Karpas-422 (cell line): ENCODE measurements around the gene SLC7A8. TPM values are rescaled to one million over a fixed set of nuclear protein-coding genes. Genes with fewer than 3 reads are reported as not detected.

Source experiments
- DNase-seq: peaks from one replicate; pipeline ENCODE4 v3.0.0-alpha.2; 2015
- H2AFZ ChIP-seq: fragments of 200-600 bp; sonication (generic); 2 replicates; pipeline ENCODE4 v1.6.1; 2014; ENCODE audit warnings: antibody characterized with exemption, low read length, mixed read lengths
- H3K27ac ChIP-seq: fragments of 200-600 bp; sonication (generic); 2 replicates; pipeline ENCODE4 v1.5.1; 2014; ENCODE audit warnings: mild to moderate bottlenecking, low read length, moderate library complexity
- H3K27me3 ChIP-seq: fragments of 200-600 bp; sonication (generic); 2 replicates; pipeline ENCODE4 v1.6.1; 2014; ENCODE audit warnings: low read length, mixed read lengths
- H3K36me3 ChIP-seq: fragments of 200-600 bp; sonication (generic); 2 replicates; pipeline ENCODE4 v1.6.1; 2014; ENCODE audit warnings: low read length, mixed read lengths; ENCODE audit not compliant: insufficient read depth
- H3K4me1 ChIP-seq: fragments of 200-600 bp; sonication (generic); 2 replicates; pipeline ENCODE4 v1.6.1; 2014; ENCODE audit warnings: mild to moderate bottlenecking, low read length, mixed read lengths
- H3K4me2 ChIP-seq: fragments of 200-600 bp; sonication (generic); 2 replicates; pipeline ENCODE4 v1.6.1; 2014; ENCODE audit warnings: low read length, low read depth, mild to moderate bottlenecking; ENCODE audit not compliant: poor library complexity, severe bottlenecking
- H3K4me3 ChIP-seq: fragments of 200-600 bp; sonication (generic); 2 replicates; pipeline ENCODE4 v1.5.1; 2014; ENCODE audit warnings: mild to moderate bottlenecking, antibody characterized with exemption, low read length, mixed read lengths
- H3K79me2 ChIP-seq: fragments of 200-600 bp; sonication (generic); 2 replicates; pipeline ENCODE4 v1.6.1; 2014; ENCODE audit warnings: mild to moderate bottlenecking, low read length, mixed read lengths
- H3K9ac ChIP-seq: fragments of 200-600 bp; sonication (generic); 2 replicates; pipeline ENCODE4 v1.6.0; 2014; ENCODE audit warnings: low read length
- H3K9me2 ChIP-seq: fragments of 200-600 bp; sonication (generic), shearing (Covaris generic); replicated peaks from 2 replicates; pipeline ENCODE4 v1.6.0; 2014; ENCODE audit warnings: mild to moderate bottlenecking, low read length, moderate library complexity; ENCODE audit not compliant: insufficient read depth
- H3K9me3 ChIP-seq: fragments of 300-700, 200-600 bp; sonication (generic); 2 replicates; pipeline ENCODE4 v1.6.1; 2014; ENCODE audit warnings: low read length, mixed read lengths
- H4K20me1 ChIP-seq: fragments of 200-600 bp; sonication (generic); 2 replicates; pipeline ENCODE4 v1.6.1; 2014; ENCODE audit warnings: mild to moderate bottlenecking, antibody characterized with exemption, low read length, low read depth; ENCODE audit not compliant: insufficient read depth
- total RNA-seq: library from RNA; depleted of rRNA; stranded (reverse); fragments of >200 nt; shearing (Covaris generic); gene quantifications from 2 replicates; pipeline ENCODE4 v1.2.3, GENCODE V29; 2014; ENCODE audit warnings: low replicate concordance

The SLC7A8 gene
- total RNA-seq, 1 experiment from 2014 or later: not detected

GRCh38 chr14:23160924-23161522, 22.4 kb downstream of the SLC7A8 start:
- Histone ChIP-seq H3K9ac (no peak overlapping the region), H3K27ac (no peak overlapping the region), H3K4me2 (no peak overlapping the region)

GRCh38 chr14:23159532-23159931, 23.9 kb downstream of the SLC7A8 start:
- no peak overlapping the region for H2AFZ ChIP-seq
- no peaks in the 10 kb centered on the region for H4K20me1 ChIP-seq
- no peaks in the 10 kb centered on the region for H3K27me3 ChIP-seq
- no peaks in the 10 kb centered on the region for H3K9me2 ChIP-seq
- no peak overlapping the region for H3K27ac ChIP-seq
- no peak for DNase-seq
- no peaks in the 10 kb centered on the region for H3K36me3 ChIP-seq
- H3K9me3 ChIP-seq: no peaks in the 10 kb centered on the region
- no peak overlapping the region for H3K4me2 ChIP-seq
- no peaks in the 10 kb centered on the region for H3K79me2 ChIP-seq
- H3K9ac ChIP-seq: no peak overlapping the region
- H3K4me3 ChIP-seq: no peak overlapping the region
- H3K4me1 ChIP-seq: peaks cover 4% of the 10 kb centered on the region; the same call in 1 of the 2 replicates

More at GRCh38 chr14:23160924-23161522, 22.4 kb downstream of the SLC7A8 start:
- no peaks in the 10 kb centered on the region for H3K36me3 ChIP-seq
- no peaks in the 10 kb centered on the region for H3K79me2 ChIP-seq
- H3K4me3 ChIP-seq: no peak overlapping the region
- H3K4me1 ChIP-seq: peaks cover 4% of the 10 kb centered on the region; the same call in 1 of the 2 replicates
- no peaks in the 10 kb centered on the region for H3K27me3 ChIP-seq
- DNase-seq: no peak
- H4K20me1 ChIP-seq: no peaks in the 10 kb centered on the region
- H2AFZ ChIP-seq: no peak overlapping the region
- H3K9me3 ChIP-seq: no peaks in the 10 kb centered on the region
- H3K9me2 ChIP-seq: no peaks in the 10 kb centered on the region

GRCh38 chr14:23158779-23159178, 24.7 kb downstream of the SLC7A8 start:
- no peaks in the 10 kb centered on the region for H3K36me3 ChIP-seq
- no peak overlapping the region for H3K4me3 ChIP-seq
- no peak overlapping the region for H3K9ac ChIP-seq
- H3K79me2 ChIP-seq: no peaks in the 10 kb centered on the region
- H3K9me3 ChIP-seq: no peaks in the 10 kb centered on the region
- H3K27ac ChIP-seq: no peak overlapping the region
- H4K20me1 ChIP-seq: no peaks in the 10 kb centered on the region
- no peak overlapping the region for H2AFZ ChIP-seq
- peaks cover 4% of the 10 kb centered on the region; the same call in 1 of the 2 replicates for H3K4me1 ChIP-seq
- no peaks in the 10 kb centered on the region for H3K27me3 ChIP-seq
- no peak overlapping the region for H3K4me2 ChIP-seq
- DNase-seq: no peak
- H3K9me2 ChIP-seq: no peaks in the 10 kb centered on the region

- DNase-seq: no peak
- H4K20me1 ChIP-seq: no peaks in the 10 kb centered on the region
- H3K36me3 ChIP-seq: no peaks in the 10 kb centered on the region
- H3K9ac ChIP-seq: no peak overlapping the region
- H3K9me2 ChIP-seq: no peaks in the 10 kb centered on the region
- no peaks in the 10 kb centered on the region for H3K79me2 ChIP-seq
- H2AFZ ChIP-seq: no peak overlapping the region
- no peak overlapping the region for H3K27ac ChIP-seq
- H3K4me2 ChIP-seq: no peak overlapping the region
- H3K4me3 ChIP-seq: no peak overlapping the region
- H3K27me3 ChIP-seq: no peaks in the 10 kb centered on the region; the same call in 1 of the 2 replicates
- peaks cover 4% of the 10 kb centered on the region; the same call in 1 of the 2 replicates for H3K4me1 ChIP-seq
- H3K9me3 ChIP-seq: no peaks in the 10 kb centered on the region
Measured at GRCh38 chr14:23154964-23155587, 28.4 kb downstream of the SLC7A8 start.

GRCh38 chr14:23153851-23154796, 29.3 kb downstream of the SLC7A8 start:
- Histone ChIP-seq H3K4me2 (no peak overlapping the region), H3K27me3 (no peaks in the 10 kb centered on the region; the same call in 1 of the 2 replicates)

GRCh38 chr14:23151342-23151741, 32.1 kb downstream of the SLC7A8 start:
- Histone ChIP-seq H3K36me3 (no peaks in the 10 kb centered on the region), H3K27ac (no peak overlapping the region), H3K9me3 (no peaks in the 10 kb centered on the region), H3K27me3 (no peaks in the 10 kb centered on the region; the same call in 1 of the 2 replicates), H3K4me2 (no peak overlapping the region), H2AFZ (no peak overlapping the region), H3K79me2 (no peaks in the 10 kb centered on the region), H3K9ac (no peak overlapping the region), H3K4me3 (no peak overlapping the region), H3K9me2 (no peaks in the 10 kb centered on the region), H4K20me1 (no peaks in the 10 kb centered on the region), H3K4me1 (peaks cover 2% of the 10 kb centered on the region; the same call in 1 of the 2 replicates)
- no peak for DNase-seq

More at GRCh38 chr14:23153851-23154796, 29.3 kb downstream of the SLC7A8 start:
- no peaks in the 10 kb centered on the region for H3K9me2 ChIP-seq
- no peak for DNase-seq
- H3K79me2 ChIP-seq: no peaks in the 10 kb centered on the region
- H4K20me1 ChIP-seq: no peaks in the 10 kb centered on the region
- no peak overlapping the region for H3K4me3 ChIP-seq
- no peak overlapping the region for H3K9ac ChIP-seq
- no peaks in the 10 kb centered on the region for H3K9me3 ChIP-seq
- no peak overlapping the region for H3K27ac ChIP-seq
- H3K36me3 ChIP-seq: no peaks in the 10 kb centered on the region
- H3K4me1 ChIP-seq: peaks cover 4% of the 10 kb centered on the region; the same call in 1 of the 2 replicates
- H2AFZ ChIP-seq: no peak overlapping the region

- Histone ChIP-seq H3K4me1 (no peaks in the 10 kb centered on the region), H3K79me2 (no peaks in the 10 kb centered on the region), H3K27me3 (no peaks in the 10 kb centered on the region; the same call in 1 of the 2 replicates), H3K9me3 (no peaks in the 10 kb centered on the region), H2AFZ (no peak overlapping the region), H4K20me1 (no peaks in the 10 kb centered on the region), H3K4me3 (no peak overlapping the region), H3K4me2 (no peak overlapping the region), H3K9me2 (no peaks in the 10 kb centered on the region), H3K27ac (no peak overlapping the region), H3K9ac (no peak overlapping the region), H3K36me3 (no peaks in the 10 kb centered on the region)
- no peak for DNase-seq
Measured at GRCh38 chr14:23149745-23150144, 33.7 kb downstream of the SLC7A8 start.
